GM18873 (cell line): ENCODE measurements around the gene GAS2L1.

Experiments used
- ATAC-seq: cut with Tn5 transposase; IDR thresholded peaks from one replicate; pipeline ENCODE4 v1.9.1; 2021; ENCODE audit warnings: mild to moderate bottlenecking, moderate library complexity, moderate number of reproducible peaks; ENCODE audit not compliant: unreplicated experiment, low FRiP score

Gene GAS2L1

GRCh38 chr22:29306175-29306834 lies at the start of gene GAS2L1:
GAS2L1 (plus strand) TSS chr22:29306650; CDS start chr22:29308106, 1,456 bp downstream.
- ATAC-seq, result no peak

- no peak for ATAC-seq
Observed at GRCh38 chr22:29257751-29258181, 48.7 kb upstream of the GAS2L1 start.

GRCh38 chr22:29258407-29259252 lies 47.8 kb upstream of the GAS2L1 start:
- ATAC-seq, result no peak

GRCh38 chr22:29259253-29259899 lies 47.1 kb upstream of the GAS2L1 start:
- ATAC-seq, result no peak

GRCh38 chr22:29260031-29260560 lies 46.4 kb upstream of the GAS2L1 start:
- no peak for ATAC-seq

GRCh38 chr22:29260601-29261315 lies 45.7 kb upstream of the GAS2L1 start:
- ATAC-seq, result no peak

GRCh38 chr22:29263791-29264276 lies 42.6 kb upstream of the GAS2L1 start:
- ATAC-seq, result no peak

- no peak for ATAC-seq
Observed at GRCh38 chr22:29265305-29265704, 41.1 kb upstream of the GAS2L1 start.

GRCh38 chr22:29265929-29266328 lies 40.5 kb upstream of the GAS2L1 start:
- no peak for ATAC-seq

- no peak for ATAC-seq
Observed at GRCh38 chr22:29266564-29267461, 39.6 kb upstream of the GAS2L1 start.

GRCh38 chr22:29267462-29267857 lies 39.0 kb upstream of the GAS2L1 start:
- ATAC-seq, result no peak

GRCh38 chr22:29267858-29268510 lies 38.5 kb upstream of the GAS2L1 start, which contains the start of the genes EWSR1 and RHBDD3:
EWSR1 (plus strand) TSS chr22:29268268; CDS start chr22:29268337, 69 bp downstream.
RHBDD3 (minus strand) TSS chr22:29267981; CDS start chr22:29265626, 2,355 bp downstream.
- peak; percentile 61 for ATAC-seq

- ATAC-seq, result peak; percentile 19
Observed at GRCh38 chr22:29268511-29269229, 37.8 kb upstream of the GAS2L1 start.

GRCh38 chr22:29269230-29269604 lies 37.2 kb upstream of the GAS2L1 start:
- no peak for ATAC-seq

GRCh38 chr22:29269731-29270474 lies 36.5 kb upstream of the GAS2L1 start:
- no peak for ATAC-seq

GRCh38 chr22:29270475-29271271 lies 35.8 kb upstream of the GAS2L1 start:
- no peak for ATAC-seq
